Activated gamma-delta T cell treated with Interleukin-2 at 50 U/mL for 16 hours (primary cell): ENCODE results near the gene UBE2A.

Experiments
- DNase-seq: peaks from one replicate; pipeline ENCODE4 v3.0.0-alpha.2; 2020

UBE2A gene

GRCh38 chrX:119574394-119575266, at the start of gene UBE2A:
TSS of gene UBE2A (plus strand) at chrX:119574563. CDS start at chrX:119574712, 149 bp downstream.
- peak; percentile 89 for DNase-seq

DNA sequence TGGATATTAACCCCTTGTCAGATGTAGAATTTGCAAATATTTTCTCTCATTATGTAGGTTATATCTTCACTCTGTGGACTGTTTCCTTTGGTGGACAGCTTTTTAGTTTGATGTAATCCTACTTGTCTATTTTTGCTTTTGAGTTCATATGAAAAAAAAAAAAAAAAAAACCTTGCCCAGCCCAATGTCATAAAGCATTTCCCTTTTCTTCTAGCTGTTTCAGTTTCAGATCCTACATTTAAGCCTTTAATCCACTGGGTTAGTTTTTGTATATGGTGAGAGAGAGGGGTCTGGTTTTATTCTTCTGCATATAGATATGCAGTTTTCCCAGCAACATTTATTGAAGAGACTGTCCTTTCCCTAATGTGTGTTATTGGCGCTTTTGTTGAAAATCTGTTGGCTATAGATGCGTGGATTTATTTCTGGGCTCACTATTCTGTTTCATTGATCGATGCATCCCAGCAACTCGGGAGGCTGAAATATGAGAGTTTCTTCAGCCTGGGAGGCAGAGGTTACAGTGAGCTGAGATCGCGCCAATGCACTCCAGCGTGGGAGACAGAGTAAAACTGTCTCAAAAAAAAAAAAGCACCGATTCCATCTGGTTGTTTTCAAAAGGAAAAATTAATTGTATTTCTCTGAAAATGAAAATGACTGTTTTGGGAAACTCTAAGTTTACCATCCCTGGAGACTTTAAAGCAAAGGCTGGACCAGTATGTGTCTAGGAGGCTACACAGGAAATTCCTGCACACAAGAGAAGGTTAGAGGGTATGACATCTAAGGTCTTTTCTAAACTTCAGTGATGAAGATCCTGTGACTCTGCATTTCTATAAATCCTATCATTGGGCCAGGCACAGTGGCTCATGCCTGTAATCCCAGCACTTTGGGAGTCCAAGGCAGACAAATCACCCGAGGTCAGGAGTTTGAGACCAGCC, 44.8 kb upstream of the UBE2A start:
- DNase-seq: no peak

GRCh38 chrX:119537487-119537886, 36.9 kb upstream of the UBE2A start:
- DNase-seq: no peak

GRCh38 chrX:119539872-119540271, 34.5 kb upstream of the UBE2A start:
- no peak for DNase-seq

DNA sequence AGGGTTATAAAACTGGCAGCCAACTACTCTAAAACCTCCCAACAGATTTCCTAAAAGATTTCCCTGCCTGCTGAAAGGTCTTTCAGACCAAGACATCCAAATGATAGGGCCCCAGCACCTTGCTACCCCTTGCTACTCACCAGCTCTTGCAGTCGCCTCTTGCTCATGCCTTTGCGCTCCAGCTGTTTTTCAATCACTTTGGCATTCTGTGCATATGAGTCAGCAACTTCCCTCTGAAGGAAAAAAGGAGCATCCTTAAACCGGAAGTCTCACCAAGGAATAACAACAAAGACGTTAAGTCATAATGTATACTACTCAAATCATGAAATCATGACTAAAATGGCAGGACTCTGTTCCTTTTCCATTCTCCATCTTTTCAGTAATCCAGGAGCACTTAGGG, 33.2 kb upstream of the UBE2A start:
- DNase-seq: no peak

DNA sequence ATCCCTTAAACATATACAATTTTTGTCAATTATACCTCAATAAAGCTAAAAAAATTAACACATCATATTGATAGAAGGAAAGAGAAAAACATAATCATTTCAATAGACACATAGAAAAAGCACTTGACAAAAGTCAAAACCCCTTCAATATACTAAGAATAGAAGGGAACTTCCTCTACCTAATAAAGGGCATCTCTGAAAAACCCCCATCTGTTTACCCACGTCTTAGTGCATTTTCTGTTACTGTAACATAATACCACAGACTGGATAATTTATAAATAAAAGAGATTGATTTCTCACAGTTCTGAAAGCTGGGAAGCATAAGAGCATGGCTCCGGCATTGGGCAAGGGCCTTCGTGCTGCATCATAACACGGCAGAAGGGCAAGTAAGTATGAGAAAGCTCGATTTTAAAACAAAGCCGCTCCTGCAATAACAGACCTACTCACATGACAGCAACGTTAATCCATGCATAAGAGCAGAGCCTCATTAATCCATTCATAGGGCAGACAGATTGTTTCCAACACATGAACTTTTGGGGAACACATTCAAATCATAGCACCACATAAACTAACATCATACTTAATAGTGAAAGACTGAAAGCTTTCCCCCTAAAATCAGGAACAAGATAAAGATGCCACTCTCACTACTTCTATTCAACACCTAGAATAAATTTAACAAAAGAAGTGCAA, 24.9 kb upstream of the UBE2A start:
- DNase-seq: no peak

- DNase-seq: no peak
Observed at GRCh38 chrX:119552508-119552907, 21.9 kb upstream of the UBE2A start.

GRCh38 chrX:119565107-119565663, 9.2 kb upstream of the UBE2A start, which contains the start of gene STEEP1:
TSS of gene STEEP1 (minus strand) at chrX:119565409. CDS start at chrX:119565355, 54 bp downstream.
- peak; percentile 81 for DNase-seq

- no peak for DNase-seq
Observed at GRCh38 chrX:119570351-119570835, 4.0 kb upstream of the UBE2A start.

DNA sequence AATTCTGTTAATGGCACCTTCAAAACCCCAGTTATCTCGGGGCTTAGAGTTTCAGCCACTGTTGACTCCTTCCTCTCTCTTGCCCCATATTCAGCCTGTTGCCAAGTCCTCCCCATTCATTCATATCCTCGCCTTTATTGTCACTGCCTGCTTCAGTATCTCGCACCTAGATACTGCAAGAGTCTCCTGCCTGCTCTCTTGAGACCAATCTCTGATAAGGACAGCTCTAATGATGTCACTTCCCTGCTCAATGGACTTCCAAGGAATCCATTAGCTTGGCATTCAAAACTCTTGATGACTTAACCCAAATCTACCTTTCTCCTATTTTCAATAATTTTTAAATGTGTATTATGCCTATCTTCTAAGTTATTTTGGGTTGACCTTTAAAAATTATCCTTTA, 1.1 kb upstream of the UBE2A start:
- DNase-seq: no peak

DNA sequence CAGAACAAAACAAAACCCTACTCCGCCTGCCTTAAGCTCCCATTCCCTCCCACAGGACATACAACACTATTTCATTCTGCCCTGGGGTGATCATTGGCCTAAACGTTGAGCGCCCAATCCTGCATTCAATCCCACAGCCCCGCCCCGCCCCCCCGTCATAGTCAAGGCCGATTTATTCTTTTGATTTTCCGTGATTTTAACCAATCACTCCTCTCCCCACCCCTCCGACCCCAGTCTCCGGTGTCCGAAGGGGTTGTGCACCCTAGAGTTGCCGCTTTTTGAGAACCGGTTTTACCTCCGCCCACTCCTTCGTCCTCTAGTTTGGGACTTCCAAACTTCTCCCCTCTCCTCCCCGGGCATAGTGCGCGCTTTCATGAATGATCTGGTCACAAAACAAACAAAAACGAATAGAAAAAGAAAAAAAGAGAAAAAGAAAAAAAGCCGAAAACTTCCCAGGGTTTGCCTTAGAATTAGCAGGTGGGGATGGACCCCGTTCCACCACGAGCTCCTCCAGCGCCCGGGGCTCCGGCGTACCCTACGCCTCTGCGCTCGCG, 446 bp upstream of the UBE2A start:
- DNase-seq: no peak

DNA sequence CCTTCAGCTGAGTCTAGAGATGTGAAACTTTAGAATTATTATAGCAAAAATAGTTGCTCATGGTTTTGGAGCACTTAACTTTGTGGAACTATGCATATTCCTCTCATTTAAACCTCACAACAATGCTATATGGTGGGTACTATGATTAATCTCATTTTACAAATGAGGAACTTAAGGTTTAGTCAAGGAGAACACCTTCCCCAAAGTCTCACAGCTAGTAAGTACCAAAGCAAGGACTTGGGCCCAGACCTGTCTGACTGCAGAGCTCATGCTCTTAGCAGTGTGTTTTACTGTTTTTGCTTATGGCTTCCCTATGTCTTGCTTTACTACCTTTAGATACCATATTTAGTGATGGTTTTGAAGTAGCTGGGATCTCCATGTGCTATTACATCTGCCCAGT, 5.1 kb downstream of the UBE2A start:
- no peak for DNase-seq

DNA sequence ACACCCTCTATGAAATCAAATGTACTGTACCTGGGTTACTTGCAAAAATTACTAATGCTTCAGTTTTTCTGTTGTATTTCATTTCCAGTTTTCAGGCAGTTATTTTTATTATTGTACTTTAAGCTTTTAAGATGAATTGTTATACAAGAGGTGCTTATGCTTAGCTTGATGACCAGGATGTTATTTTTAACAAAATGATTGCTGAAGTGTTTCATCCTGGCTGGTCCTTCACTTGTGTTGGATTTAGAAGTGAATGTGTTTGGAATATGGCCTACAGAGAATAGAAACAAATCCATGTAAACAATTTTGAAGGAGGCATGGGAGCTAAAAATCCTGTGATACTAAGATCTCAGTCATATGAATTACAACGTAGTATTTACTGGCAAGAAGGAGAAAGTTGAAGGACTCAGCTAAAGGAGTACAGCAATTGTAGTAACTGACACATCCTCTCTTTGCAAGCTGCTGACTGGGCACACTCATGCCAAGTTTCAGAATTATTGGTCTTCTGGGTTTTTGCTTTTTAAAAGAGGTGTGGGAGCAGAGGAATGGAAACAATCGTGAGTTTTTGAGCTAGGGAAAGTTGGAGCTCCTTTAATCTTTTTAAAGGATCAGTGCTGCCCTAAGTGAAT, 9.2 kb downstream of the UBE2A start:
- DNase-seq: no peak

GRCh38 chrX:119589810-119590209, 15.4 kb downstream of the UBE2A start:
- no peak for DNase-seq

- DNase-seq: no peak
Observed at GRCh38 chrX:119602701-119603255, 28.4 kb downstream of the UBE2A start.

GRCh38 chrX:119604766-119605463, 30.6 kb downstream of the UBE2A start:
- no peak for DNase-seq

DNA sequence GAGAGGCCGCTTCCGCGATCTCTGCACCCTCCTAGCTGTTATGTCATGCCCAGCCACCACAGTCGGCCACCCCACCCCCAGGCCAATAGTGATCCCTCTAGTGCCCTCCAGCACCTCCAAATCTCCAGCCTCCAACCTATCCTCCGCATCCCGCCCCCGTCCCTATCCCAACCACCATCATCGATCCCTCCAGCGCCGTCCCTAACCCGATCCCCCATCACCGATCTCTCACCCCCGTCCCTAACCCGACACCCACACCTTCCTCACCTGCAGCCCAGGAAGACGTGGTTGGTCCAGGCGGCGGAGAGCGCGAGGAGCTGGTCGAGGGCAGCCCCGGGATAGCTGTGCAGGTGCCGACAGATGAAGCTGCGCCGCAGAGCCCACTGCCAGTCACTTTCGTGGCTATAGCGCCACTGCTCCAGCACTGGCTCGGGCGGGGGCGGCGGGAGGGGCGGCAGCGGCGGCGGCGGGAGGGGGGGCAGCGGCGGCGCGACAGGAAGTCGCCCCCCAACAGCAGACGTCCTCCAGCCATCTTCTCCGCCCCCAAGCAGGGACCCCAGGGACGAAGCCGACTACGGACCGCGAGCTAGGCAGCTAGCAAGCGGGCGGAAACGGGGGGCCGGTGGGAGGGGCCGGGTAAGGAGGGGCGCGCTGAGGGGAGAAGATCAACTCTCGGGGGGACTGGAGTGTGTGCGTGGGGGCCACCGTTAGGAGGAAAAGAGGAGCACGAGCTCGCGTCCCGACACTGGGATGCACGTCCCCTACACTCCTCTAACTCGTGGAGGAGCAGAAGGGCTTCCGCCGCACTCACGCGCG, 31.3 kb downstream of the UBE2A start:
- DNase-seq: peak; percentile 42

DNA sequence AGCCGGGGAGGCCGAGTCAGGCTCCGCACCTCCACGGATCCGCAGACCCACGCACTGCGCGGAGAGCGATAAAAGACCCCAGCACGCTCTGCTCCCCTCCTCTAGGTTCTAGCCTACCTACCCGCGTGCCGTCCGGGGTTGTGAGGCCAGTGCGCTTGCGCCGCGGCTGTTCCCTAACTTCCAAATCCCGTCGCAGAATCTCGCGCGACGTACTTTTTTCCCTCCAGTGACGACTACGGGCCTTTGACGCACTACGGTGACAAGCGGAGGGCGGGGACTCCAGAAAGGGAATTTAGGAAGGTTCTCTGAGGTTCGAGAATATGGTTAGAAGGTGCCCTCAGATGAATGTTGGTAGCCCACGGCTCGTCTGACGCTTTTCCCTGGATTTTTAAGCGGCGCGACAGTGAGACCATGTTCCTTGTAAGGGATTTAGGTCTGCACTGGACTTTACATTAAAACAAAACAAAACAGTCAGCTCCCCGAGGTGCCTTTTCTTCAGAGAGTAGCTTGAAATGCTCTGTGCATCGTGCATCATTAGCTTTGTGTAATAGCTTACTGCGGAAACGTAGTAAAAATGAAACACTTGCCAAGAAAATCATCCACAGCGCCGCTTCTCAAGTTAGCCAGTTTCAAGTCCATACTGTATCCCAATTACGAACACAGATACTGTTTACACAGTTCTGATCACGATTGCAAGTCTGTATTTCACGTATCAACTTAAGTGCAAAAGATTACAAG, 32.1 kb downstream of the UBE2A start, which contains the start of gene NKRF:
NKRF (minus strand) TSS at position 145 of the 738 bp plus-strand sequence.
- DNase-seq: peak; percentile 85

DNA sequence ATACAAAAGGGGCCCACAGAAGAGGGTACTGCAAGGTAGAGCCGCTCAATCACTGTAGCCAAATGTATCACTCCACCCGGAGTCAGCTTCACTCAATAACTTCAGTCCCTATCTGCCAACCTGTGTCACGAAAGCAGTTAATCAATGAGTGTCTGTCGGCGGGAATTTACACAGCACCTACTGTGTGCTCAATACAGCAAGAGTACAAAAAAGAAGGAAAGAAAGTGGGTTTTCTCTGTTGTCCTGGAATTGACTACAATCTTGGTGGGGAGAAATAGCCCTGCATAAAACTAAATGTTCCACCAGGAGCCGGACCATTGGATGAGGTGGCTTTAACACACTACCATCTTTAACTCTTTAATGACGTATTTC, 32.6 kb downstream of the UBE2A start:
- DNase-seq: no peak
